Activated T-cell treated with anti-CD3 and anti-CD28 coated beads for 1 hour (primary cell): ENCODE measurements around the gene DNAJB13.

Source experiments
- DNase-seq: peaks from one replicate; pipeline ENCODE4 v3.0.0-alpha.2; 2020; ENCODE audit warnings: low read depth

DNAJB13 gene

DNA sequence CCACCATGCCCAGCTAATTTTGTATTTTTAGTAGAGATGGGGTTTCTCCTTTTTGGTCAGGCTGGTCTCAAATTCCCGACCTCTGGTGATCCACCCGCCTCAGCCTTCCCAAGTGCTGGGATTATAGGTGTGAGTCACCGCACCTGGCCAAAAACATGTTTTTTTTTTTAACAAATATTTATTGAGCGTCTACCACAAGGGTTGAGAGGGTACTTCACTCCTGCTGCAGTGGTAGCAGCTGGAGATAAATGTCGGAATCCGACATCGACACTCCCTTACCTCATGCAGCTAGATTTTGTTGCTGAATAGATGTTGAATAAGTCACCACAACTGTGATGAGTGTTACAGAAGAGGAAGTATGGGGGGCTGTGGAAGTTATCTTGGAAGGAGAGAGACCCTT, 971 bp downstream of the DNAJB13 start:
- no peak for DNase-seq

DNA sequence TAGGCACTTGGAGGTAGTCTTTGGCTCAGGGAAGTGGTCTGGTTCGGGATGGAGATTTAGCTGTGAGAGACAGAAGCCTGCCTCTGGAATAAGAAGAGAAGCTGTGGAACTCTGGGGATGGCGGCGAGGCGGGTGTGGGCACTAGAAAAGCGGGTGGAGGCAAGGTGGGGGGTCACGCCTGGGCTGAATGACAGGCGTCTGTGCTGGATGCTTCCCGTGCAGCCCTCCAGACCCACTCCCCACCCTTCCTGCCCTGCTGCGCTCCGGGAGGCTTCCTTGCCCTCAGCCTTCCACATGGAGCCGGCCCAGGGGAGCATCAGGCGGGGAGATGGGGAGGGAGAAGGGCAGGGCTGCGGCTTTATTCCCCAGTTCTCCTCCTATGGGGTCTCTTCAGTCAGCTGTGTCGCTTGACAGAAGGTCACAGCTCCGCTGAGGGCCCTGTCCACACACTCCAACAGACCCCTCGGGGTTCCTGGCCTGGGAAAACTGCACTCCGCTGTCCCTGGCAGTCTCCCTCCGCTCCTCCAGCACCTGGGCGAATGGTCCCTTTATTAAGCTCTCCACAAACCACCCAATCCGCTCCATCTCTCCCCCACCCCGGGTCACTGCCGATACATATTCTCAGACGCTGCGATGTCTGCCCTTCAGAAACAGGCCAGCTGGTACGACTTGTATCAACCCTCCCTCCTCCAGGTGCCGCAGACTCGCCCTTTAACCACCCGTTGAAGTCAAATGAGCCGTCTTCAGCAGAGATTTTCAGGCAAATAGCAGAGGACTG, 6.2 kb downstream of the DNAJB13 start:
- DNase-seq = no peak

DNA sequence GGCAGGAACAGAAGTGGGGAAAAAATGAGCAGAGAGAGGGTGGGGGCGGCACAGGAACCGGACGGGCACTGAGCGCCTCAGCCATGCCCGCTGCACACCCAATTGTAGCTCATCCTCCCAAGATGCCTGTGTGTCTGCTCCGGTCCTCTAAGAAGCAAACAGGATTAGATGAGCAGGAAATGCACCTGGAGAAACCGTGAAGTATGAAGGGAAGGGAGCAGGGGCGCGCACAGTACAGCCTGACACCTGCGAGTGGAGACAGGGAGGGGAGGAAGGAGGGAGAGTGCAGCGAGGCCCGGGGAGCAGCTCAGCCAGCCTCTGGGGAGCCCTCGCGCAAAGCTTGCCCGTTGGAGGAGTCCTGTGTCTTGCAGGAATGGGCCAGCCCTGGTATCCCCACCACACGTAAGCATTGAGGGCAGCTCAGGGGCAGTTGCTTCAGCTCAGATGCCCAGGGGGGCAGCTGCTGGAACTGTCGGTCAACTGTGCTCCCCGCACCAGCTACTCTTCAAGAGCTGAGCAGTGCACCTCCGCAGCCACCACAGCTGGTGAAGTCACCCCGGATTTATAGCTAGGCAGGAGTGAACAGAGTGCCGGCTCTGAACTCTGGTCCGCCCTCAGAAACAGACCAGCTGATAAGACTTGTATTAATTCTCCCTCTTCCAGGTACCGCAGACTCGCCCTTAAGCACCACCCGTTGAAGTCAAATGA, 7.0 kb downstream of the DNAJB13 start:
- no peak for DNase-seq

DNA sequence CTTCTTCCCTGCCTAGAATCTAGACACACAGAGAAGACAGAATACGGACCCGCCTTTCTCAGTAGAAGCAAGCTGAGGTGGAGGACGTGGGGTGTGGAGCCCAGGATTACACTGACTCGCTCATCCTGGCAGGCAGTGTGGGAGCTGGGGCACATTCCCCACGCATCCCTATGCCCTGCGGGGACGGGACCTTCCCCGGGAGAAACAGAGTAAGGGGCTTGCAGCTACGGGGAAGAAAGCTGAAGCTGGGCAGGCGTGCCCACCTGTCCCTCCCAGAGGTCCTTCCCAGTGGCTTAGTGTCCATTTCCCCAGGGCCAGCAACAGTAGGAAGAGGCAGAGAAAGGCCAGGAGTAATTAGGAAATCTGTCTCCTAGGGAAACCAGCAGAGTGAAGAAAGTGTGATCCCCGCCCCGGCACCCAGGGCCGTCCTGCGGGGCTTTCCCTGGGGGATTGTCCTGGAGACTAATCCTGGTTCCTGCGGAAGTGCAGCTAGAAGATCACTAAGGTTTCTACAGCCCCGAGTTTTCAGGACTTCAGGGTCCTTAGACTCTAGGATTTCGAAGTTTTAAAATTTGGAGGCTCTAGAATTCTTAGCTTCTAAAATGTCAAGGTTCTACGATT, 7.8 kb downstream of the DNAJB13 start:
- no peak for DNase-seq

DNA sequence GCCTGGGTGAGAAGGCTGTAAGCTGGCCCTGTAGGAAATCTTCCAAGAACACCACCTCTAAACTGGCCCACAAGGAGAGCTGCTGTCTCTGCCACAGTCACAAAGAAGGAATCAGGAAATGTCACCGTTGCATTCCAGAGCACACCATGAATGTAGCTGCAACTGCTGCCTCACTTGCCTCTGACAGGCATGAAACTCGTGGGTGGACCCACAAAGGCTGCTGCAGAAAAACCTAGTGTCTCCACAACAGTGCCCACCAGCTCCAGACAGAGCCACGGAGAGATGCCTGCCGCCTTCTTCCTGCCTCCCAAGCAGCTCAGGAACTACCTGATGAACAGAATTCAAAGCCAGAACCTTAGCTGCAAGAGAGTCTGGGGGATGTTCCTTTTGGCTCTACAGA, 10.5 kb downstream of the DNAJB13 start:
- DNase-seq = no peak

DNA sequence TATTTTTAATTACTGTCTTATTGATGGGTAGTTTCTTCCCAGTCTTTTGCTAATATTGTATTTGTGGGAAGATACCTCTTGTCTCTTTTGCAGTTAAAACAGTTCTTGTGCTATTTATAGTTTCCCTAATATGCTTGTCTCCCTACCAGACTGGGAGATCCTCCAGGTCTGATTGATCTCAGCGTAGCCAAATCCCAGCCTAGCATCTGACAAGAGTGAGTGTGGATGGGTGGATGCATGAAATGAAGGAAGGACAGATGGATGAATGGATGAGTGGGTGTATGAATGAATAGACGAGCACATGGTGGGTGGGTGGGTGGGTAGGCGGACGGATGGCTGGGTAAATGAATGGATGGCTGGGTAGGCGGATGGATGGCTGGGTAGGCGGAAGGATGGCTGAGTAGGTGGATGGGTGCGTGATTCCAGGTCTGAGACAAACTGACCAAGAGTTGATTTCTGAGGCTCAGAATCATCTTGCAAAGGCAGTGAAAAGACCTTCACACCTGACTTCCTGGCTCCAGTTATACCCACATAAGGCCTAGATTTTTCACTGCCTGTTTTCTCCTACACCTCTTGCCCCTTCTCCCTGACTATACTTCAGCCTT, 11.4 kb downstream of the DNAJB13 start:
- DNase-seq = no peak

DNA sequence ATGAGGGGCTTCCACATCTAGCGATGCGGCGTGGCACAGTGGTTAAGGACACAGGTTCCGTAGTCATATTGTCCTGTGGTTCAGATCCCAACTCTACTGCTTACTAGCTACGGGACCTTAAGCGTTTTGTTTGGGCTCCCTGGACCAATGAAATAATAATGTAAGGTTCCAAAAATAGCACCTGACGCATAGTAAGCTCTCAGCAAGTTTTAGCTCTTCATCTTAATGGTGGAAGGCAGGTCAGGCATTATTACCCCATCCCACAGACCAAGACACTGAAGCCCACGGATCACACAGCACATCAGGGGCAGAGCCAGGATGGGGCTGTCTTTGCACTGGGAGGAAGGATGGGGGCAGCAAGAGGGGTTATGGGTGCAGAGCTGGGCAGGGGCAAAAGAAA, 13.0 kb downstream of the DNAJB13 start:
- no peak for DNase-seq

DNA sequence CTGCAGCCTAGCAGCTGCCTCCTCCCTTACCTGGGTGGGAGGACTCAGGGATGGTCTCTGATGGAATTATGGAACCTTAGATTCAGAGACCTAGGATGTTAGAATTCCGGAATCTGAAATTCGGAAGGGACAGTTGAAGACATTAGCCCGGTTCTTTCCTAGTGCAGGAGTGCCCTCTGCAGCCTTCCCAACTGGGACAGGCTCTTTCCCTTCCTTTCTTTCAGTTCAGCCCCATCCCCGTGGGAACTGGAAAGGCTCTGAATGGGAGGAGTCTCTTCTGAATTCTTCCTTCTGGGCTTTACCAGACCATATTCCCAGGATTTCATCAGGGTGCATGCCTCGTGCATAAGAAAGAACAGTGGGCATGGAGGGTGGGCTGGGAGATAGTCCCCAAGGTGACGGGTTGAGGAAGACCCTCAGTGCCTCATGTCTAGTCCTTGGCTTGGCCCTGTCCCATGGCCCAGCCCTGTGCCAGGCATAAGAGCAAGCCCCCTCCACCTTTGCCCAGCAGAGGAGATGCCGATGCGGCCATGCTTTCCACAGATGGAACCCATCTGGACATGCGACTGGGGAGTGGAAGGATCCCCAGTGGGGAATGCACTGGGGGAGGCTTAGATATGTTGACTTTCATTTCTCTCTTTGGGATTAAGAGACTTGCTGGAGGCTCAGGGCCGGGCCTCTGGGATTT, 14.4 kb downstream of the DNAJB13 start:
- no peak for DNase-seq

DNA sequence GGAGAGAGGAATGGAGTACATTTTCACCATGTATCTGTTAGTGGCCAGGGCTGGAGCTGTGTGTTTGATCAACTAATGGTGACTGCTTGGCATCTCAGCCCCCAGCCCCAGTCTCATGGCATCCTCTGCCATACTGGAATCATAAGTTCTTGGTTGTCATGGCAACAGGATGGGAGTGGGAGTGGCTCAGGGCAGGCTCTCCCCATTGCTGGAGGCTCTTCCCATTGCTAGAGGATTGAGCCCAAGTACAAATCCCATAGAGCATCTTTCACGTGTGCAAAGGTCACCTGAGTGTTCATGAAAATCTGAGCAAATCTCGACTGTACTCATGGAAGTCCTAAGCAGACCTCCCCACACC, 14.9 kb downstream of the DNAJB13 start:
- DNase-seq = no peak

DNA sequence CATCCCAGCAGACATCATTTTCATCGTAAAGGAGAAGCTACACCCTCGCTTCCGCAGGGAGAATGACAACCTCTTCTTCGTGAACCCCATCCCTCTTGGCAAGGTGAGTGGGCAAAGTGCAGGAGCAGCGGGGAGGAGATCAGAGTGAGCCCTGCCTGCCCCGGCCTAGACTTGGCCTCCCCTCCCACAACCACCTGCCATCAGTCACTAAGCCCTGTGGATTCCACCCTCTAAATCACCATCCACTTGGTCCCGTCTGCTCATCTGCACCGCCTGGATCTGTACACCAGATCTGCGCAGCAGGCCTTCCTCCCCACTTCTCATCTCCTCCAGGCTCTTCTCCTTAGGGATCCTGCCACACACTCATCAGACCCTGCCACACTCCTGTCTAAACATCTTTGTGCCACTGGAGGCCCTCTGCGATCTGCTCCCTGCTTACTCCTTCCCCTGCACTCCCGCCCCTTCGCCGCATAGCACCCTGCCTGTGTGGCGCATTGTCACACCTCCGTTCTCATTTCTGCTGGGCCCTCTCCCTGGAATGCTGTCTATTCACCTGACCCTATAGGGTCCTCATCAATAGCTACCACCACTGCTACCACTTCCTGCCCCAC, 17.6 kb downstream of the DNAJB13 start:
- no peak for DNase-seq

DNA sequence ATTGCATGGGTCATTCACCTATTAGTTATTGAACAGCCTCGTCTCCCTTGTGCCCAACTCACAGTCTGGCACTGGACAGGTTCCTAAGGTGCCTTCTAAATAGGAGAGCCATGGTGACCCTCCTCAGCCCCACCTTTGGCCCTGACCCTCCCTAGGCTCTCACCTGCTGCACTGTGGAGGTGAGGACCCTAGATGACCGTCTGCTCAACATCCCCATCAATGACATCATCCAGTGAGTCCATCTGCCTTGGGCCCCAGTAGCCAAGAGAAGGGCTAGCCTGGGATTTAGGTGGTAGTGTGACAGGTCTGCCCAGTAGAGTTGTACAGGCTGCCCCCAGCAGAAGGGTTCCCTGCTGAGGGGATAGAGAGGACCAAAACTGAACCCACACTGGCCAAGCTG, 18.3 kb downstream of the DNAJB13 start:
- no peak for DNase-seq

DNA sequence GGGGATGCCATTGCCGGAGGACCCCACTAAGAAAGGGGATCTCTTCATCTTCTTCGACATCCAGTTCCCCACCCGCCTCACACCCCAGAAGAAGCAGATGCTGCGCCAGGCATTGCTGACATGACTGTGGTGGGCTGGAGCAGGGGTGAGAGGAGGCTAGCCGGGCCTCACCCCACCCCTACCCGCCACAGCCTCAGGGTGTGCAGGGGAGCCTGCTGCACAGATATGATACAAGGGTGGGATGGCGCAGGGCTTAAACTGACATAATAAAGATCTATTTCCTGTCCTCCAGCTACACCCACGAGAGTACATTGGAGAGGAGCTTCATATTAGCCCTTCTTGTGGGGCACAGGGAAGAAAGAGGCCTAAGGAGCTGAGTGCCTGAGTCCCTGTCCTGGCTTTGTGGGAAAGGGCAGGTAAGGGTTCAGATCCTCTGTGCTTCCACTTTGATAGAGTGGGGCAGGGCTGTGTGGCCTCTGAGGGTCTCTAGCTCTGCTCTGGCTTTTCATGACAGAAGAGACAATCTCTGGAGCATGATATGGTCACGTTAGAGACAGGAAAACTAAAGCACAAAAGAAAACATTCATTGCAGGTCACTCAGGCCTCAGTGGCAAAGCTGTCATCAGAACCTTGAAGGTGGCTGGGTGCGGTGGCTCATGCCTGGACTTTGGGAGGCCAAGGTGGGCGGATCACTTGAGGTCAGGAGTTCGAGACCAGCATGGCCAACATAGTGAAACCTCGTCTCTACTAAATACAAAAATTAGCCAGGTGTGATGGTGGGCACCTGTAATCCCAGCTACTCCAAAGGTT, 19.4 kb downstream of the DNAJB13 start:
- DNase-seq = no peak

DNA sequence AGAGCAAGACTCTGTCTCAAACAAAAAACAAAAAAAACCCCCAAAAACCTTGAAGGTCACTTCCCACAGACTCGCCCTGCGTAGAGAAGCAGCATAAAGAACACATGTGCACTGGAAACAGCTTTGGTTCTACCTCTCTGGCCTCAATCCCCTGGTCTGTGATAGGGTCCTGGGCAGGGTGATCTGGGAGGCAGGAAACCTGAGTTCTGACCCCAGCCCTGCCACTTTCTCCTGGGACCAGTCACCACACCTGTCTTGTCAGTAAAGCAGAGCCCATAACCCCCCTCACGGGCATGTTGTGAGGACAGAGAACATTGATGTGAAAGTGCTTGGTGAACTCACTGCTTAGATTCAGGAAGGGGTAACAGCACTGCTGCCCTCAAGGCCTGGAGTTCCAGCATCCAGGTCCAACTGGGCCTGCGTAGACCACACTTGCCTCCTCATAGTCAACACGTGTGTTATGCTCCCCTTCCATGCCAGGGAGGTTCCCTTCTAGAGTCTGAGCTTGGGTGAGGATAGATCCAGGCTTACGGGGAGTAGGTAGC, 20.4 kb downstream of the DNAJB13 start:
- DNase-seq = no peak

DNA sequence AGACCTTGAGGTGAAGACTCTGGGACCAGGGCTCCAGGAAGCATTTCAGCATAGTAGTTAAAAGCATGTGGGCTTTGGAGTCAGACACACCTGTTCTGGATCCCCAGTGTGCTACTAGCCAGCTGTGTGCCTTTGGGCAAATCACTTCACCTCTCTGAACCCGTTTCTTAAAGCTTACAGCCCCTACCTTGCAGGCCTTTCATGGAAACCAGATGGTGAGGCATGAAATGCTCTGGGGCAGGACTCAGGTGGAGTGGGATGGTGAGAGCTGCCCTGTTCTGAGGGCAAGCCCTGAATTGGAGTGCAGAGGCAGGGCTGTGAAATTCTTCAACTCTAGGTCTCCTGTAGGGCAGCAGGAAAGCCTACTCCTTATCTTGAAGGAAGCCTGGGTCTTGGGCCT, 21.4 kb downstream of the DNAJB13 start:
- no peak for DNase-seq

DNA sequence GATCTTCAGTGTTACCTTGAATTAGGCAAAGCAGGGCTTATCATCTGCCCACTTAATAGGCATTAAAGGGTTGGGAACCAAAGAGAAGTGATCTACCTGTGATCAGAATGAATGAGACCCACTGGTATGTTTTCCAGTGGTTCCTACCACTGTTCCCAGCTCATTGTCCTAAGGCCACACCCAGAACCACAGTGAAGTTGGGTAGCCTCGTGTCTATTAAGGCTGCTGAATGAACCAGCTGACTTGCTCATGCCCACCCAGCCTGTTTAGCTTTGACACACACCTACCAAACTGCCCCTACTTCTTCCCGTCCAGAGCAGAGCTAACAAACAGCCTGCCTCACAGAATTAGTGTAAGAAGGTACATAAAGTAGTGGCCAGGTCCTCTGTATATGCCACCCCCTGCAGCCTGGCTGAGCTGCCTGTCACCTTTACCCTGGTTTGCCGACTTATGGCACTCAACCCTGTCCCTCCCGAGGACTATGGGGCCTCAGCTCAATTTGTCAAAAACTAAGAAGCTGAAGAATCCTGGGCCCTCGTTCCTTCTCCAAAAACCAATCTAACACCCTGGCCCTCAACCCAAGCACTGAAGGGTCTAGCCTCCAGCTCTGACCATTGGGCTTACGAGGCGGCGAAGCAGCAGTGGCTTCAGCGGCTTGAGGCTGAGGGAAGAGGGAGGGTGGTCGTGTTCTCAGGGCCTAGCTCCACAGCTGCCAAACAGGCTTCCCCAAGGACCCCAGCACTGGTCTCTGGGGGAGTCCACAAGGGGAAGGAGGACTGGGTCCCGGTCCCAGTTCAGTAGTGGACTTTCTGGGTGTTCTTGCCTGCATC, 22.0 kb downstream of the DNAJB13 start:
- DNase-seq = no peak

DNA sequence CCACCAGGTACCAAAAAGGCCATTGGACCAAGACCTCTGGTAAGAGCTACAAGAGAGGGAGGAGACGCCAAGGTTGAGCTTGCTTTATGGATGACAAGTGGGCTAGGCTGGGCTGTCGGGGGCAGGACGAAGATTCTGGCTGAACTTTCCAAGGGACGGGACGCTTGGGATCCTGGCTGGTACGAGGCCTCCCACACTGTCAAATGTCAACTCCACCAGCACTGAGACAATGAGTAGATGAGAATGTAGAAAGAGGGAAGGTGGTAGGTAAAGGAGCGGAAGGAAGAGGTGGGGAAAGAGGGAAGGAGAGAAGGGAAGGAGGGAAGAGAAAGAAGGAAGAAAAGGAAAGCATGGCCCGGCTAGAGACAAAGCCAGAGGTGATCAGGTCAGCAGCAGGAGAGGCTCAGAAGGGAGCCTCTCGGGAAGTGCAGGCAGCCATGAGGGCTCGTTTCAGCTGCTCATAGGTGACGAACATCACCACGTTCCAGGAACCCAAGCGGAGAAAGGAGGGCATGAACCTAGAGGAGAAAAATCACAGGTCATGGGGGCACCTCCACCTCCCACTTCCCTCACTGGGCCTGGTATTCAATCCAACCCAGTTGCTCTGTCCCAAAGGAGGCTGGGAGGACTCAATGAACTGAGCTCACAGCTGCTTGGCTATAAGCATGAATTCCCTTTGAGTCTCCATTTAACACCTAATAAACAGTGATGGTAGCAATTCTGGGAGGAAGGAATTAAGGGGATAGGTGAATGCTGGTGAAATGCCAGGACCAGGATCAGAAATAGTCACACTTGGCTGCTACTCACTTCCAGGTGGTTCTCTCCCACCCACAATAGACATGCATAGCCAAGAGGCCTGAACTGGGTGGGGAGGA, 24.0 kb downstream of the DNAJB13 start:
- no peak for DNase-seq

DNA sequence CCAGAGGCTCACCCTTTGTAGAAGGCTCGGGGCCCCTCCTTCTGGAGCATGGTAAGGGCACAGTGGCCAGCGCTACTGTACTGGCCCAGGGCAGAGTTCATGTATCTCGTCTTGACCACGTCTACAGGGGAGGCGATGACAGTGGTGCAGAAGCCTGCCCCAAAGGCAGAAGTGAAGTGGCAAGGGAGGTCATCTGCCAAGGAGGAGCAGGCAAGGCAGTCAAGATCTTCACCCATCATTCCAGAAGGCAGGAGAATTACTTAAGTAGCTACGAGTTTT, 24.6 kb downstream of the DNAJB13 start:
- no peak for DNase-seq

DNA sequence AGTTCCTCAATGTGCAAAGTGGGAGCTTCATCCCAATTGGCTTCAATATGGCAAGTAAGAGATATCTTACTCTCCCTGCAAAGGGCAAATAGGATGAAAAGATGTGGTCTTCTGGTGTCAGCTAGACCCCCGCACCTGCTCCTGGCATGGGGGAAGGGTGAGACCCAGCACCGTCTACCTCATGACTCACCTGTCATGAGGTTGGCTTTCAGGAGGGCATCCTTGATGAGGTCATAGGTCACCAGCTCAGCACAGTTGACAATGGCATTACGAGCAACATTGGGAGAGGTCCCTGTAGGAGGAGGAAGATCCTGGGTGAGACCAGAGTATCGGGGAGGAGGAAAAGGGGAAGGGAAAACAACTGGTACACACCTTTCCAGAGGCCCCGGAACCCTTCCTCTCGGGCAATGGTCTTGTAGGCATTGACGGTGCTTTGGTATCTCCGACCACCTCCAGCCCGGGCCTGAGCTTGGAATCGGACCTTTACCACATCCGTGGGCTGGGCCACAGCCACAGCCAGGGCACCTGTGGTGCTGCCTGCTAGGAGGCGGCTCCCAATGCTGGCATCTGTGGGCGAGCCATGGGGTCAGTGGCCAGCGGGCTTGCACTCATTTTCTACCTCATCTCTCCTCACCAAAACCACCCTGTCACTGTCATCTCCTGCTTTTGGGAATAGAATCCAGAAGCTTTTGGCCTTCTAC, 25.8 kb downstream of the DNAJB13 start:
- DNase-seq = no peak
